Activated CD8-positive, alpha-beta T cell treated with anti-CD3 and anti-CD28 coated beads for 36 hours (primary cell): ENCODE results near the gene NFATC4. TPM values are rescaled to one million over a fixed set of nuclear protein-coding genes. Genes with fewer than 3 reads are reported as not detected.

ENCODE experiments used
- ATAC-seq: fragments of 200-7000 bp; cut with Tn5 transposase; one replicate; pipeline ENCODE4 v1.10.0; 2021; ENCODE audit warnings: mild to moderate bottlenecking, moderate library complexity
- CTCF ChIA-PET: fragments of 350-600 bp; sonication (Branson Sonifier 250); formaldehyde crosslinking; loops from one replicate; lab custom pipeline; 2021; ENCODE audit warnings: antibody characterized with exemption; lab: Charles Lee
- POLR2A ChIA-PET: fragments of 350-600 bp; sonication (Branson Sonifier 250); formaldehyde crosslinking; loops from one replicate; lab custom pipeline; 2021; ENCODE audit warnings: antibody characterized with exemption; lab: Charles Lee
- DNase-seq: peaks from one replicate; pipeline ENCODE4 v3.0.0-alpha.2; 2020
- H3K27ac Mint-ChIP-seq: one replicate; pipeline ENCODE4 v1.8.0; 2021; ENCODE audit warnings: mild to moderate bottlenecking, mixed read lengths
- H3K27me3 Mint-ChIP-seq: one replicate; pipeline ENCODE4 v1.8.0; 2021; ENCODE audit warnings: mixed read lengths
- H3K36me3 Mint-ChIP-seq: one replicate; pipeline ENCODE4 v1.8.0; 2021; ENCODE audit warnings: low read depth, mixed read lengths
- H3K4me1 Mint-ChIP-seq: one replicate; pipeline ENCODE4 v1.8.0; 2021; ENCODE audit warnings: low read depth, mixed read lengths
- H3K4me3 Mint-ChIP-seq: one replicate; pipeline ENCODE4 v1.8.0; 2021; ENCODE audit warnings: mild to moderate bottlenecking, moderate library complexity, mixed read lengths
- H3K9me3 Mint-ChIP-seq: one replicate; pipeline ENCODE4 v1.8.0; 2021; ENCODE audit warnings: mixed read lengths
- intact Hi-C: fragments of 100-400 bp; cut with micrococcal nuclease; formaldehyde crosslinking; loops from one replicate; pipeline ENCODE4 v1.10.0; 2022
- total RNA-seq, 2 experiments: library from RNA; stranded (reverse); gene quantifications; one replicate each; pipeline ENCODE4 v1.2.3, GENCODE V29; 2021
- TF ChIP-seq, protein P1 (sequence below): fragments of 200-600 bp; IDR thresholded peaks from one replicate; pipeline ENCODE4 v1.8.0; 2022; ENCODE audit warnings: antibody characterized with exemption, mild to moderate bottlenecking

Gene NFATC4
- total RNA-seq, 2 experiments from 2014 or later = 1.3 to 2.0 TPM

- DNase-seq (peak; percentile 57), ATAC-seq (peak; percentile 14)
- intact Hi-C loops = loop anchor here (5.0 kb wide), 1 partner anchor 65 kb away; no protein-coding TSS in a partner anchor
- CTCF ChIA-PET = interaction anchor here (0.9 to 2.3 kb wide), 12 partner anchors 18 to 74 kb away, joined by 3 to 73 read pairs (median 9); partner anchors contain the start of genes DHRS1, KHNYN, LTB4R2 and NOP9
- Mint-ChIP-seq H3K4me3 (peak overlapping the region; percentile 61), H3K27ac (no peak overlapping the region), H3K27me3 (peaks cover 40% of the 10 kb centered on the region), H3K4me1 (peaks cover 32% of the 10 kb centered on the region), H3K36me3 (no peaks in the 10 kb centered on the region), H3K9me3 (no peaks in the 10 kb centered on the region)
- TF ChIP-seq, protein P1, sequence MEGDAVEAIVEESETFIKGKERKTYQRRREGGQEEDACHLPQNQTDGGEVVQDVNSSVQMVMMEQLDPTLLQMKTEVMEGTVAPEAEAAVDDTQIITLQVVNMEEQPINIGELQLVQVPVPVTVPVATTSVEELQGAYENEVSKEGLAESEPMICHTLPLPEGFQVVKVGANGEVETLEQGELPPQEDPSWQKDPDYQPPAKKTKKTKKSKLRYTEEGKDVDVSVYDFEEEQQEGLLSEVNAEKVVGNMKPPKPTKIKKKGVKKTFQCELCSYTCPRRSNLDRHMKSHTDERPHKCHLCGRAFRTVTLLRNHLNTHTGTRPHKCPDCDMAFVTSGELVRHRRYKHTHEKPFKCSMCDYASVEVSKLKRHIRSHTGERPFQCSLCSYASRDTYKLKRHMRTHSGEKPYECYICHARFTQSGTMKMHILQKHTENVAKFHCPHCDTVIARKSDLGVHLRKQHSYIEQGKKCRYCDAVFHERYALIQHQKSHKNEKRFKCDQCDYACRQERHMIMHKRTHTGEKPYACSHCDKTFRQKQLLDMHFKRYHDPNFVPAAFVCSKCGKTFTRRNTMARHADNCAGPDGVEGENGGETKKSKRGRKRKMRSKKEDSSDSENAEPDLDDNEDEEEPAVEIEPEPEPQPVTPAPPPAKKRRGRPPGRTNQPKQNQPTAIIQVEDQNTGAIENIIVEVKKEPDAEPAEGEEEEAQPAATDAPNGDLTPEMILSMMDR = no peak
- POLR2A ChIA-PET = interaction anchor here (0.6 to 2.2 kb wide), 7 partner anchors 12 to 129 kb away, joined by 3 to 19 read pairs (median 6); partner anchors contain the start of genes CBLN3 and KHNYN
Measured at GRCh38 chr14:24366721-24367513, 1.1 kb upstream of the NFATC4 start.

DNA sequence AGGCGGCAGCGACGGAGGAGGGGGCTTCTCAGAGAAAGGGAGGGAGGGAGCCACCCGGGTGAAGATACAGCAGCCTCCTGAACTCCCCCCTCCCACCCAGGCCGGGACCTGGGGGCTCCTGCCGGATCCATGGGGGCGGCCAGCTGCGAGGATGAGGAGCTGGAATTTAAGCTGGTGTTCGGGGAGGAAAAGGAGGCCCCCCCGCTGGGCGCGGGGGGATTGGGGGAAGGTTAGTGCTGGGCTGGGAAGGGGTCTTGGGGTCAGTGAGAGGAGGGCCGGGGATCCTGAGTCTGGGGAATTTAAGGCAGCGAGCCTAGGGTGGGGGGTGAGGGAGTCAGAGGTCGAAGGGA, 203 bp downstream of the NFATC4 start:
- DNase-seq (no peak), ATAC-seq (no peak)
- ChIA-PET CTCF (interaction anchor here (1.4 to 6.3 kb wide), 2 partner anchors 34 to 63 kb away, joined by 7 to 30 read pairs; partner anchors contain the start of gene ADCY4), POLR2A (interaction anchor here (1.4 kb wide), 1 partner anchor 62 kb away, joined by 7 read pairs; the partner anchor contains the start of genes CBLN3 and KHNYN)
- peaks cover 32% of the 10 kb centered on the region for H3K4me1 Mint-ChIP-seq
- no peak overlapping the region for H3K27ac Mint-ChIP-seq
- no peaks in the 10 kb centered on the region for H3K36me3 Mint-ChIP-seq
- H3K4me3 Mint-ChIP-seq = peak overlapping the region; percentile 61
- H3K27me3 Mint-ChIP-seq = peaks cover 35% of the 10 kb centered on the region
- H3K9me3 Mint-ChIP-seq = no peaks in the 10 kb centered on the region
- intact Hi-C loops = loop anchor here (5.0 kb wide), 1 partner anchor 64 kb away; no protein-coding TSS in a partner anchor
- TF ChIP-seq, protein P1 = no peak

- CTCF ChIA-PET = interaction anchor here (1.4 to 6.3 kb wide), 2 partner anchors 35 to 62 kb away, joined by 7 to 30 read pairs; partner anchors contain the start of gene ADCY4
- Mint-ChIP-seq H3K27me3 (peaks cover 33% of the 10 kb centered on the region), H3K4me3 (peak overlapping the region; percentile 61)
Measured at GRCh38 chr14:24368562-24369252, 723 bp downstream of the NFATC4 start.

GRCh38 chr14:24369463-24369862, 1.5 kb downstream of the NFATC4 start:
- DNase-seq (no peak), ATAC-seq (no peak)
- peak overlapping the region; percentile 17 for H3K4me3 Mint-ChIP-seq
- H3K27me3 Mint-ChIP-seq = peaks cover 33% of the 10 kb centered on the region
- TF ChIP-seq, protein P1 = no peak
- no peaks in the 10 kb centered on the region for H3K36me3 Mint-ChIP-seq
- POLR2A ChIA-PET = no interaction called here
- H3K9me3 Mint-ChIP-seq = no peaks in the 10 kb centered on the region
- CTCF ChIA-PET = interaction anchor here (6.3 kb wide), 1 partner anchor 36 kb away, joined by 30 read pairs; the partner anchor contains the start of gene ADCY4
- intact Hi-C loops = loop anchor here (5.0 kb wide), 1 partner anchor 63 kb away; no protein-coding TSS in a partner anchor
- H3K27ac Mint-ChIP-seq = no peak overlapping the region
- peaks cover 32% of the 10 kb centered on the region for H3K4me1 Mint-ChIP-seq

More at GRCh38 chr14:24368562-24369252, 723 bp downstream of the NFATC4 start:
- peak; percentile 66 for DNase-seq
- POLR2A ChIA-PET = interaction anchor here (1.4 kb wide), 1 partner anchor 62 kb away, joined by 7 read pairs; the partner anchor contains the start of genes CBLN3 and KHNYN
- H3K9me3 Mint-ChIP-seq = no peaks in the 10 kb centered on the region
- TF ChIP-seq, protein P1 = no peak
- H3K27ac Mint-ChIP-seq = no peak overlapping the region
- no peaks in the 10 kb centered on the region for H3K36me3 Mint-ChIP-seq
- intact Hi-C loops = loop anchor here (5.0 kb wide), 1 partner anchor 64 kb away; no protein-coding TSS in a partner anchor
- peak; percentile 48 for ATAC-seq
- peaks cover 32% of the 10 kb centered on the region for H3K4me1 Mint-ChIP-seq
